GM23338 (cell line): Measurements from ENCODE around the gene DNAJC1.
A peak's percentile ranks its signal among the peaks of the same experiment; 100 is the strongest.

ENCODE experiments used
- EZH2 ChIP-seq: fragments of 200-600 bp; sonication (generic); IDR thresholded peaks from one replicate; pipeline ENCODE4 v1.8.0; 2017; ENCODE audit warnings: antibody characterized with exemption, mild to moderate bottlenecking, low read depth; ENCODE audit not compliant: unreplicated experiment
- POLR2AphosphoS5 ChIP-seq: IDR thresholded peaks from 2 replicates; pipeline ENCODE4 v1.6.1; 2016; ENCODE audit warnings: antibody characterized with exemption, low read depth
- STAT1 ChIP-seq: IDR thresholded peaks from one replicate; pipeline ENCODE4 v1.6.1; 2016; ENCODE audit warnings: antibody characterized with exemption; ENCODE audit not compliant: unreplicated experiment
- ZNF331 ChIP-seq: fragments of 250-450 bp; sonication (Bioruptor Pico); IDR thresholded peaks from 2 replicates; pipeline ENCODE4 v1.5.0; 2020; ENCODE audit warnings: low read depth, mild to moderate bottlenecking, moderate library complexity
- TF ChIP-seq, protein P1 (sequence below), 2 experiments: fragments of 200-600 bp in 1 of 2; sonication (generic) in 1 of 2; conservative IDR thresholded peaks; 2 replicates each; pipeline versions ENCODE4 v1.5.1 to v1.6.1; 2016 to 2017; ENCODE audit warnings: antibody characterized with exemption in 2 of 2, low read depth in 2 of 2, mild to moderate bottlenecking in 2 of 2, moderate library complexity in 1 of 2
- TF ChIP-seq, protein P2 (sequence below): IDR thresholded peaks from one replicate; pipeline ENCODE4 v1.6.1; 2018; ENCODE audit warnings: antibody characterized with exemption; ENCODE audit not compliant: unreplicated experiment
- TF ChIP-seq, protein P3 (sequence below): IDR thresholded peaks from 2 replicates; pipeline ENCODE4 v1.6.1; 2016; ENCODE audit warnings: antibody characterized with exemption

DNA sequence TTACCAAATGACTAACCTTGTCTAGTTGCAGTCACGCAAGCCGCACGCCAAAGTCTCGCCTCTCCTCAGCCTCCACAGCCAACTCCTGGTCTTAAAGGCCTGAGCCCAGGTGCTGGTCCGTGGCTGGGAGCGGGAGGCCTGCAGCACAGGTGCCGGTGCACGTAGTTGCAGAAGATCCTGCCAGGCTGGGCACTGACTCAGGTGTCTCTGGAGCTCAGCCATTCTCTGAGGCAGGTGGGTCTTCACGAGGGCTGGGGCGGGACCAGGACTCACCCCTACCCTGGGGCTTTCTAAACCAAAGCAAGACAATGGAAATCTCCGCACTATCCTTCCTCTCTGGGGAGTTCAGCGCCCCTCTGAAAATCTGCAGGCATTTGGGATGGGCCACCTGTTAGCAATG is 253.1 kb downstream of the DNAJC1 start:
- TF ChIP-seq, protein P1, sequence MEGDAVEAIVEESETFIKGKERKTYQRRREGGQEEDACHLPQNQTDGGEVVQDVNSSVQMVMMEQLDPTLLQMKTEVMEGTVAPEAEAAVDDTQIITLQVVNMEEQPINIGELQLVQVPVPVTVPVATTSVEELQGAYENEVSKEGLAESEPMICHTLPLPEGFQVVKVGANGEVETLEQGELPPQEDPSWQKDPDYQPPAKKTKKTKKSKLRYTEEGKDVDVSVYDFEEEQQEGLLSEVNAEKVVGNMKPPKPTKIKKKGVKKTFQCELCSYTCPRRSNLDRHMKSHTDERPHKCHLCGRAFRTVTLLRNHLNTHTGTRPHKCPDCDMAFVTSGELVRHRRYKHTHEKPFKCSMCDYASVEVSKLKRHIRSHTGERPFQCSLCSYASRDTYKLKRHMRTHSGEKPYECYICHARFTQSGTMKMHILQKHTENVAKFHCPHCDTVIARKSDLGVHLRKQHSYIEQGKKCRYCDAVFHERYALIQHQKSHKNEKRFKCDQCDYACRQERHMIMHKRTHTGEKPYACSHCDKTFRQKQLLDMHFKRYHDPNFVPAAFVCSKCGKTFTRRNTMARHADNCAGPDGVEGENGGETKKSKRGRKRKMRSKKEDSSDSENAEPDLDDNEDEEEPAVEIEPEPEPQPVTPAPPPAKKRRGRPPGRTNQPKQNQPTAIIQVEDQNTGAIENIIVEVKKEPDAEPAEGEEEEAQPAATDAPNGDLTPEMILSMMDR (conservative IDR thresholded peaks at IDR 0.05; ENCODE audit: low read depth in 2 of 2), result no peak
- TF ChIP-seq, protein P2, sequence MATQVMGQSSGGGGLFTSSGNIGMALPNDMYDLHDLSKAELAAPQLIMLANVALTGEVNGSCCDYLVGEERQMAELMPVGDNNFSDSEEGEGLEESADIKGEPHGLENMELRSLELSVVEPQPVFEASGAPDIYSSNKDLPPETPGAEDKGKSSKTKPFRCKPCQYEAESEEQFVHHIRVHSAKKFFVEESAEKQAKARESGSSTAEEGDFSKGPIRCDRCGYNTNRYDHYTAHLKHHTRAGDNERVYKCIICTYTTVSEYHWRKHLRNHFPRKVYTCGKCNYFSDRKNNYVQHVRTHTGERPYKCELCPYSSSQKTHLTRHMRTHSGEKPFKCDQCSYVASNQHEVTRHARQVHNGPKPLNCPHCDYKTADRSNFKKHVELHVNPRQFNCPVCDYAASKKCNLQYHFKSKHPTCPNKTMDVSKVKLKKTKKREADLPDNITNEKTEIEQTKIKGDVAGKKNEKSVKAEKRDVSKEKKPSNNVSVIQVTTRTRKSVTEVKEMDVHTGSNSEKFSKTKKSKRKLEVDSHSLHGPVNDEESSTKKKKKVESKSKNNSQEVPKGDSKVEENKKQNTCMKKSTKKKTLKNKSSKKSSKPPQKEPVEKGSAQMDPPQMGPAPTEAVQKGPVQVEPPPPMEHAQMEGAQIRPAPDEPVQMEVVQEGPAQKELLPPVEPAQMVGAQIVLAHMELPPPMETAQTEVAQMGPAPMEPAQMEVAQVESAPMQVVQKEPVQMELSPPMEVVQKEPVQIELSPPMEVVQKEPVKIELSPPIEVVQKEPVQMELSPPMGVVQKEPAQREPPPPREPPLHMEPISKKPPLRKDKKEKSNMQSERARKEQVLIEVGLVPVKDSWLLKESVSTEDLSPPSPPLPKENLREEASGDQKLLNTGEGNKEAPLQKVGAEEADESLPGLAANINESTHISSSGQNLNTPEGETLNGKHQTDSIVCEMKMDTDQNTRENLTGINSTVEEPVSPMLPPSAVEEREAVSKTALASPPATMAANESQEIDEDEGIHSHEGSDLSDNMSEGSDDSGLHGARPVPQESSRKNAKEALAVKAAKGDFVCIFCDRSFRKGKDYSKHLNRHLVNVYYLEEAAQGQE, result no peak
- TF ChIP-seq, protein P3, sequence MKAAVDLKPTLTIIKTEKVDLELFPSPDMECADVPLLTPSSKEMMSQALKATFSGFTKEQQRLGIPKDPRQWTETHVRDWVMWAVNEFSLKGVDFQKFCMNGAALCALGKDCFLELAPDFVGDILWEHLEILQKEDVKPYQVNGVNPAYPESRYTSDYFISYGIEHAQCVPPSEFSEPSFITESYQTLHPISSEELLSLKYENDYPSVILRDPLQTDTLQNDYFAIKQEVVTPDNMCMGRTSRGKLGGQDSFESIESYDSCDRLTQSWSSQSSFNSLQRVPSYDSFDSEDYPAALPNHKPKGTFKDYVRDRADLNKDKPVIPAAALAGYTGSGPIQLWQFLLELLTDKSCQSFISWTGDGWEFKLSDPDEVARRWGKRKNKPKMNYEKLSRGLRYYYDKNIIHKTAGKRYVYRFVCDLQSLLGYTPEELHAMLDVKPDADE, result no peak
- TF ChIP-seq ZNF331 (0 out of 2 replicates have a peak, but pooled peaks have one; percentile 50), STAT1 (no peak), POLR2AphosphoS5 (no peak), EZH2 (no peak)
